Smooth muscle cell of the brain vasculature (primary cell): ENCODE measurements around the gene ACOT2.

Source experiments
- DNase-seq: peaks from one replicate; pipeline ENCODE4 v3.0.0-alpha.2; 2012; ENCODE audit warnings: low read depth, low spot score

Gene ACOT2

DNA sequence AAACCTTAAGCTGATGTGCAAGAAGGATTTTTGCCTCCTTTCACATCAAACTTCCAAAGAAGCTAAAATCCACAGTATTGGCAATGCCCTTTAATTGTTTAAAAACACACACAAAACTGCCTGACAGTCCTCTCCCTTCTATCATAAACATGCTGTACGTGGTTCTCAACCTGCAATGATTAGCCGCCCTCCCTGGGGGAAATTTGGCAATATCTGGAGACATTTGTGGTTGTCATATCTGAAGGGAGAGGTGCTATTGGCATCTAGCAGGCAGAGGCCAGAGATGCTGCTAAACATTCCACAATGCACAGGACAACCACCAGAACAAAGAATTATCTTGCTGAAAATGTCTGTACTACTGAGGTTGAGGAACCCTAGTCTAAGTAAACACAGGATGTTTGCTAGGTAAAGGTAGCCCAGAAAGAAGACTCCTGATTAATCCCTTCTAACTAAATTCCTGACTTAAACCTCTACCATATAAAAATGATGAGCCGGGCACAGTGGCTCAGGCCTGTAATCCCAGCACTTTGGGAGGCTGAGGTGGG is 44.5 kb downstream of the ACOT2 start:
- DNase-seq: no peak

DNA sequence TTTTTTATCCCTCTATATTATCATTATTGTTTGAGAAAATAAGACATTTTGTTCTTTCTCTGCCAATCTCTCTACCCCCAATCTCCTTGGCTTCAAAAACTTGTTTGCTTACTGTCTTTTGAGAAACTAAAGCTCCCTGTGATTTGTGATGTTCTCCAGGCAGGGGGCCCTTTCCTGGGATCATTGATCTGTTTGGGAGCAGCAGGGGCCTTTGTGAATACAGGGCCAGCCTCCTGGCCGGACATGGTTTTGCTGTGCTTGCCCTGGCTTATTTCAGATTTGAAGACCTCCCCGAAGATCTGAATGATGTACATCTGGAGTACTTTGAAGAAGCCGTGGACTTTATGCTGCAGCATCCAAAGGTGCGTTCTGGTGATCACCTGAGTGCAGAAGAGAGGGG is 47.8 kb downstream of the ACOT2 start:
- no peak for DNase-seq

DNA sequence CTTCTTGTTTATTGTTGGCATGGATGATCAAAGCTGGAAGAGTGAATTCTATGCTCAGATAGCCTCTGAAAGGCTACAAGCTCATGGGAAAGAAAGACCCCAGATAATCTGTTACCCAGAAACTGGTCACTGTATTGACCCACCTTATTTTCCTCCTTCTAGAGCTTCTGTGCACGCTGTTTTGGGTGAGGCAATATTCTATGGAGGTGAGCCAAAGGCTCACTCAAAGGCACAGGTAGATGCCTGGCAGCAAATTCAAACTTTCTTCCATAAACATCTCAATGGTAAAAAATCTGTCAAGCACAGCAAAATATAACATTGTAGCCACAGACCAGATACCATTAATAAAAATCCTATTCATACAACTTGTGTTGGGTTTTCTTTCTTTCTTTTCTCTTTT is 50.5 kb downstream of the ACOT2 start:
- no peak for DNase-seq

DNA sequence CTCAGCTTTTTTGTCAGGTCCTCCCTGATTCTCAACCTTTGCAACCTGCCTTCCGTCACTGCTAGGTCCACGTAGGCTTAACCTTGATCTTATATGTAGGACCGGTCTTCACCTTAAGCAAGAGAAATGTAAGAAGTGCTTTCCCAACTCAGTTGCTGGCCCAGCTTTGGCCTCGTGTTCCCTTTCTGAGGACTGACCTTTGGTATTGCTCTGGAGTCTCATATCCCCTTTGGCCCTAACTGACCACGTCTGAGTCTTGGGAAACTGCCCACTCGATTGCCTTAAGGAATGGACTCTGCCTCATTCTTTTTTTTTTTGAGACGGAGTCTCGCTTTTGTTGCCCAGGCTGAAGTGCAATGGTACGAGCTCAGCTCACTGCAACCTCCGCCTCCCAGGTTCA is 51.3 kb downstream of the ACOT2 start:
- DNase-seq: no peak

DNA sequence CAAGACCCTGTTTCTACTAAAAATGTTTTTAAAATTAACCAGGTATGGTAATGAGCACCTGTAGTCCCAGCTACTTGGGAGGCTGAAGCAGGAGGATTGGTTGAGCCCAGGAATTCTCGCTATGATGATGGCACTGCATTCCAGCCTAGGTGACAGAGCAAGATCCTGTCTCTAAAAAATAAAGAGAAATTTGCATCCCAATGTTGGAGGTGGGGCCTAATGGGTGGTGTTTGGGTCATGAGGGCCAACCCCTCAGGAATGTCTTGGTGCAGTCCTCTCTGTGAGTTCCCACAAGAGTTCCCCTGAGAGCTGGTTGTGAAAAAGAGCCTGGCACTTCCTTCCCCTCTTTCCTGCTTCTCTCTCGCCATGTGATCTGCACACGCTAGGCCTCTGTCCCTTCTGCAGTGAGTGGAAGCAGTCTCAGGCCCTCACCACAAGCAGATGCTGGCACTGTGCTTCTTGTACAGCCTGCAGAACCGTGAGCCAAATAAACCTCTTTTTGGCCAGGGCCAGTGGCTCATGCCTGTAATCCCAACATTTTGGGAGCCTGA is 54.6 kb downstream of the ACOT2 start:
- no peak for DNase-seq
